Activated naive CD4-positive, alpha-beta T cell treated with anti-CD3 and anti-CD28 coated beads for 36 hours (primary cell): ENCODE measurements around the gene ALG6. TPM values are rescaled to one million over a fixed set of nuclear protein-coding genes. Genes with fewer than 3 reads are reported as not detected.
"Not testable (repeated sequence)": the region's sequence is repeated elsewhere in the genome, so short reads cannot be mapped to it uniquely, and the experiment has no call there.

Experiments
- CTCF ChIA-PET: fragments of 350-600 bp; sonication (Branson Sonifier 250); formaldehyde crosslinking; loops from one replicate; lab custom pipeline; 2021; ENCODE audit warnings: antibody characterized with exemption; lab: Charles Lee
- DNase-seq: peaks from one replicate; pipeline ENCODE4 v3.0.0-alpha.2; 2020
- H3K27ac Mint-ChIP-seq: one replicate; pipeline ENCODE4 v1.8.0; 2021; ENCODE audit warnings: mild to moderate bottlenecking, mixed read lengths
- H3K27me3 Mint-ChIP-seq: one replicate; pipeline ENCODE4 v1.8.0; 2021; ENCODE audit warnings: low read depth, mixed read lengths
- H3K36me3 Mint-ChIP-seq: one replicate; pipeline ENCODE4 v1.8.0; 2021; ENCODE audit warnings: low read depth, mixed read lengths
- H3K4me1 Mint-ChIP-seq: one replicate; pipeline ENCODE4 v1.8.0; 2021; ENCODE audit warnings: low read depth, mixed read lengths
- H3K4me3 Mint-ChIP-seq: one replicate; pipeline ENCODE4 v1.8.0; 2021; ENCODE audit warnings: mild to moderate bottlenecking, moderate library complexity, mixed read lengths
- H3K9me3 Mint-ChIP-seq: one replicate; pipeline ENCODE4 v1.8.0; 2021; ENCODE audit warnings: mixed read lengths
- intact Hi-C: fragments of 100-400 bp; cut with micrococcal nuclease; formaldehyde crosslinking; loops from one replicate; pipeline ENCODE4 v1.15.1; 2023
- total RNA-seq, 2 experiments: library from RNA; stranded (reverse); gene quantifications; one replicate each; pipeline ENCODE4 v1.2.3, GENCODE V29; 2021

Gene ALG6
- total RNA-seq, 2 experiments from 2014 or later: 11.0 to 13.5 TPM

DNA sequence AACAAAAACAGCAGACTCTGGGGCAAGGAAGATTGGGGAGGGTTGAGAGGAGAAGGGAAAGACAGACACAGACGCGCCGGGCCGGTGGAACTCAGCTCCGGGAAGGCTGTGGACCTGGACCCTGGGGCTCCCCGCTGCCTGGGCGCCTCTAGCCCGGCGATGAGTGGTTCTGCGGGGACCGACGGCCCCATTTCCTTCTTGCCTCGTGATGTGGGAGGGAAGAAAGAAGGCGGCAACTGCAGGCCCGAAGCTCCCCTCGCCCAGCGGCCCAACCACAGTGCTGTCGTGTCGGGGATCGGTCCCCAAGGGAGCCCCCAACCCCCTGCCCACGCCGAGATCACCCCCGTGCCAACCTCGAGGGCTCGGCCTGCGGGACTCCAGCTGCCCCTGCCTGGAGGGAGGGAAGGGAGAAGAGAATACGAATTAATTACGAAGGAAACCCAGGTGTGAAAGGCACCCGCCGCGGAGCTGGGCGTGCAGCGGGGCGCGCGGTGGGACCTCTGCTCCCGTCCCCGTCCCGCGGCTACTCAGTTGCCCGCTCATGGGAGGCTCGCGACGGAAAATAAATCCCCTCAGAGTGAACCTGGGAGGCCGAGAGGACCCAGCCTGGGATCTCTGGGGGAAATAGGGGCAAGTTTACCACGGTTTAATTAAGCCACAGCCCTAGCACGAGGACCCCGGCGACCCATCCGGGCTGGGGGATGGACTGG, 37.7 kb upstream of the ALG6 start:
- H3K27ac Mint-ChIP-seq: no peak overlapping the region
- H3K36me3 Mint-ChIP-seq: no peaks in the 10 kb centered on the region
- no peak for DNase-seq
- CTCF ChIA-PET: interaction anchor here (0.9 to 2.4 kb wide), 3 partner anchors 10 to 529 kb away, joined by 3 to 12 read pairs (median 3); no protein-coding TSS in a partner anchor
- peaks cover 75% of the 10 kb centered on the region for H3K27me3 Mint-ChIP-seq
- H3K9me3 Mint-ChIP-seq: no peaks in the 10 kb centered on the region
- intact Hi-C loops: loop anchor here (10.0 kb wide), 2 partner anchors 445 to 485 kb away; partner anchors contain the start of gene ROR1
- peaks cover 22% of the 10 kb centered on the region for H3K4me1 Mint-ChIP-seq
- peak overlapping the region; percentile 40 for H3K4me3 Mint-ChIP-seq

DNA sequence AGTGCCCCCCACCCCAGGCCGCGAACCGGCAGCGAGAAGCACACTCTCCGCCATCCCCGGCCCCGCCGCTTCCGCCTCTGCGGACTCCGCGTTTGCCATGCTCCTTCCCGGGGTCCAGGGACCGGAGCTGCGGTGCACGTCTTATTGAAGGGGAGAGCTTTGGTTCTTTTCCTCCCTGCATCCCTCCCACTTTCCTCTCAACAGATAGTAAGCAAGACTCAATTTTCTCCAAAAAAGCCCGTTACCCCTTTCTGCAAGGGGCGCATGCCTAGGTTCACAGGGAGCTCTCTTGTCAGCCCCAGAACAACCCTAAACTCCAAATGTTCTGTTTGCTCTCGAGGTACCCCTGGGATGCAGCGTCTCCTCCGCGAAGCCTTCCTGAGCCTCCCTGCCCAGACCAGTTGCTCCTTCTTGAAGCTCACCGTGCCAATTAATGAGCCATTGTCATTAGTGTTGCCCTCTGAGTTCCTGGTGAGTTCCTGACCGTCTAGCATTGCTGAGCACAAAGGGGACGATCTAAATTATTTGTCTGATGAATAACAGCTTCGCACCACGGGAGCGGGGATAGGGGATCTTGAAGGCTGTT, 37.0 kb upstream of the ALG6 start:
- Mint-ChIP-seq H3K4me3 (peak overlapping the region; percentile 10), H3K4me1 (peaks cover 22% of the 10 kb centered on the region), H3K36me3 (no peaks in the 10 kb centered on the region), H3K27ac (no peak overlapping the region), H3K27me3 (peaks cover 79% of the 10 kb centered on the region), H3K9me3 (no peaks in the 10 kb centered on the region)
- intact Hi-C loops: no loop called here
- CTCF ChIA-PET: interaction anchor here (0.9 to 2.4 kb wide), 4 partner anchors 11 to 529 kb away, joined by 3 to 12 read pairs (median 3); no protein-coding TSS in a partner anchor
- no peak for DNase-seq

DNA sequence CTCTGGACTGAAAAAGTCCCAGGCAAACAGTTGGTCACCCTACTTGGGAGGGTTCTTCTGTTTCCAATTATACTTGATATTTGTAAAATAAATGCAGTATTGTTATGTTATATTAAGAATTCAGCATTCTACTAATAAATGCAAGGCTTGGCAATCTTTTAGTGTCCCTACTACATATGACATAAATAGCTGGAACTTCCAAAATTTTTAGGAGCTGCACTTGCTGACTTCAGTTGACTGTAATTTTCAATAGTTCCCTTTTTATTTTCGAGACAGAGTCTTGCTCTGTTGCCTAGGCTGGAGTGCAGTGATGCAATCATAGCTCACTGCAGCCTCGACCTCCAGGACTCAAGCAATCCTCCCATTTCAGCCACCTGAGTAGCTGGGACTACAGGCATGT, 25.0 kb upstream of the ALG6 start:
- no peak for DNase-seq
- CTCF ChIA-PET: interaction anchor here (0.6 to 0.7 kb wide), 2 partner anchors 37 to 1423 kb away, joined by 3 read pairs; no protein-coding TSS in a partner anchor
- intact Hi-C loops: no loop called here
- Mint-ChIP-seq H3K4me3 (no peak overlapping the region), H3K36me3 (no peaks in the 10 kb centered on the region), H3K9me3 (no peaks in the 10 kb centered on the region), H3K27ac (no peak overlapping the region), H3K4me1 (no peaks in the 10 kb centered on the region), H3K27me3 (peaks cover 25% of the 10 kb centered on the region)

DNA sequence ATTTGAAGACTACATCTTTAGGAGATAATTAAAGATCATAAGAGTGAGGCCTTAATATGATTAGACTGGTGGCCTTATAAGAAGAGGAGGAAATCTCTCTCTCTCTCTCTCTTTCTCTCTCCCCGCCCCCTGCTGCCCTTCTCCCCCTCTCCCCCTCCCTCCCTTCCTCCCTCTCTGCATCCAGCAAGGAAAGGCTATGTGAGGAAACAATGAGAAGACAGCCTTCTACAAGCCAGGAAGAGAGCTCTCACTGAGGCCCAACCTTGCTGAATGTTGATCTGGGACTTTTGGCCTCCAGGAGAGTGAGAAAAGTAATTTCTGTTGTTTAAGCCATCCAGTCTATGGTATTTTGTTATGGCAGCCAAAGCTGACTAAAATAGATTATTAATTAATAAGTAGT, 23.5 kb upstream of the ALG6 start:
- Mint-ChIP-seq H3K4me3 (no peak overlapping the region), H3K27ac (no peak overlapping the region), H3K4me1 (no peaks in the 10 kb centered on the region), H3K9me3 (no peaks in the 10 kb centered on the region), H3K27me3 (peaks cover 23% of the 10 kb centered on the region), H3K36me3 (no peaks in the 10 kb centered on the region)
- intact Hi-C loops: no loop called here
- CTCF ChIA-PET: no interaction called here
- DNase-seq: no peak

DNA sequence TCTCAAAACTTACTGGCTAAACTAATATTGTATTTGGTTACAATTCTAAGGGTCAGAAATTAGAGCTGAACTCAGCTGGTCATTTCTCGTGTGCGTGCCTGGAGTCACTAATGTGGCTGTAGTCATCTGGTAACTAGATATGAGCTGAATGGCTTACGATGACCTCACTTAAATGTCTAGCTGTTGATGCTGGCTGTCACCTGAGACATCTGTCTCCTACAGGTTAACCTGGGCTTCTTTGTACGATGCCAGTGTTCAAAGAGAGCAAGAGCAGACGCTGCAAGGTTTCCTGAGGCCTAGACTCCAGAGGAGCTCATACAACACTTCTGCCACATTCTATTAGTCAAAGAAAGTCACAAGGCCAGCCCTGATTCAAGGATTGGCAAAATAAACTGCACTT, 17.1 kb upstream of the ALG6 start:
- CTCF ChIA-PET: interaction anchor here (0.6 kb wide), 1 partner anchor 14 kb away, joined by 4 read pairs; no protein-coding TSS in a partner anchor
- Mint-ChIP-seq H3K9me3 (no peaks in the 10 kb centered on the region), H3K4me1 (no peaks in the 10 kb centered on the region), H3K4me3 (no peak overlapping the region), H3K27ac (no peak overlapping the region), H3K36me3 (no peaks in the 10 kb centered on the region), H3K27me3 (peaks cover 20% of the 10 kb centered on the region)
- intact Hi-C loops: no loop called here
- DNase-seq: no peak

DNA sequence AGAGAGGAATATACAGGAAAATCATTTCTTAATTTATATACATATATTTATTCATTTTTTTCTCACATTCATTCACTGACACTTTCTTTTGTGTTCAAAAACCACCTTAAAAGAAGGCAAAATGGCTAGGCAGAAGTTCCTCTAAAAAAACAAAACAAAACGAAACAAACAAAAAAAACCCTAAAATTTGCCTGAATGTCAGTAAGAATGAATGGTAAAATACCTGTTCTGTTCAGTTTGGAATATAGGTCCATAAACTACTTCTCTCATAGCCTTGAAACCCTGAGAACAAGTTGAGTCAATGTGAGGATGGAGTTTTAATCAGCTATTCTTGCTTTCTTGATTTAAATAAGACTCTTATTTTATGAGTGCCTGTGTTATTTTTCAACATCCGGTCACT, 14.7 kb upstream of the ALG6 start:
- H3K4me1 Mint-ChIP-seq: no peaks in the 10 kb centered on the region
- intact Hi-C loops: no loop called here
- no peak overlapping the region for H3K27ac Mint-ChIP-seq
- no peaks in the 10 kb centered on the region for H3K36me3 Mint-ChIP-seq
- DNase-seq: no peak
- H3K27me3 Mint-ChIP-seq: peaks cover 16% of the 10 kb centered on the region
- H3K9me3 Mint-ChIP-seq: no peaks in the 10 kb centered on the region
- CTCF ChIA-PET: no interaction called here
- H3K4me3 Mint-ChIP-seq: no peak overlapping the region

DNA sequence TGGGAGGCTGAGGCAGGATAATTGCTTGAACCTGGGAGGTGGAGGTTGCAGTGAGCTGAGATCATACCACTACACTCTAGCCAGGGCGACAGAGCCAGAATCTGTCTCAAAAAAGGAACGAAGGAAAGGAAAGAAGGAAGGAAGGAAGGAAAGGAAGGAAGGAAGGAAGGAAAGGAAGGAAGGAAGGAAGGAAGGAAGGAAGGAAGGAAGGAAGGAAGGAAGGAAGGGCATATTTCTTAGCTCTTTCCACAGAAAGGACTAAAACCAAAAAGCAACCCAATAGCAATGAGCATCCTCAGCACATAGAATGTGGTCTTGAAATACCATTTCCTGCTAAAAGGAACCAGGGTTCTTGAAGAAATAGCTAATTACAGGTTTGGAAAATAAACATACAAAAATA, 11.2 kb upstream of the ALG6 start:
- CTCF ChIA-PET: interaction anchor here (0.6 to 1.2 kb wide), 3 partner anchors 29 to 632 kb away, joined by 3 to 5 read pairs (median 3); no protein-coding TSS in a partner anchor
- DNase-seq, H3K4me1 Mint-ChIP-seq, H3K36me3 Mint-ChIP-seq, H3K4me3 Mint-ChIP-seq, H3K27ac Mint-ChIP-seq, intact Hi-C loops, H3K9me3 Mint-ChIP-seq: not testable (repeated sequence)
- H3K27me3 Mint-ChIP-seq: peaks cover 26% of the 10 kb centered on the region

DNA sequence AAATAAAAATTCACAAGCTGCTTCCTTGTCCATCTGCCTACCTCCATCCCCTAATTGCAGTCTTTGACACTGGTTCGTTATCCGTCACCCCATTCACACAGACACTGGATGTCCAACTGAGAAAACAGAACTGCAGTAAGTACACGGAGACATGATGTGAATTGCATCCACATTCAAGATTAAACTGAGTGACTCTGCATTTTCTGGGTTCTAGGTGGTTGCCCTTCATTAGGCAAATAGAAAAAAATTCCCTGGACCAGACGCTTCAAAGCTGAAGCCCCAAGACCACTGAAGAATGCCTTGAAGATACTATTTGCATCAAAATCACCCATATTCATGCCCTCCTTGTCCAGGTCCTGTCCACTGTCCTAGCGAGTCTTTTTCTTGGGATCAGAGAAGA, 7.9 kb upstream of the ALG6 start:
- Mint-ChIP-seq H3K4me3 (no peak overlapping the region), H3K27ac (no peak overlapping the region), H3K9me3 (no peaks in the 10 kb centered on the region), H3K36me3 (no peaks in the 10 kb centered on the region), H3K27me3 (peaks cover 19% of the 10 kb centered on the region), H3K4me1 (no peaks in the 10 kb centered on the region)
- CTCF ChIA-PET: interaction anchor here (1.3 kb wide), 1 partner anchor 179 kb away, joined by 3 read pairs; no protein-coding TSS in a partner anchor
- intact Hi-C loops: no loop called here
- no peak for DNase-seq

DNA sequence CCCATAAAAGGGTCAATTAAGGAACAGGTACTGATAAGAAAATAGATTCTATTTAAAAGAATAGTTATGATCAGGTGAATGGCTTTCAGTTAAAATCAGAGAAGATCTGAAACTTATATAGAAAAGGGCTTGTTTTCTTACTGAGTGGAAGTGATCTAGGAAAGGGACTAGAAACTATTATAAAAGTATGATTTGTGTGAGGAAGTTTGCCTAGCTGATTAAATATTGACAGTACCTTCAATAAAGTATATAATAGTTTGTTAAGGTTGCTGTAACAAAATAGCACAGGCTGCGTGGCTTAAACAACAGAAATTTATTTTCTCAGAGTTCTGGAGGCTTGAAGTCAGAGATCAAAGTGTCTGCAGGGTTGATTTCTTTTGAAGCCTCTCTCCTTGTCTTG, 5.4 kb upstream of the ALG6 start:
- peaks cover 6% of the 10 kb centered on the region for H3K4me1 Mint-ChIP-seq
- peaks cover 13% of the 10 kb centered on the region for H3K27me3 Mint-ChIP-seq
- no peak overlapping the region for H3K27ac Mint-ChIP-seq
- no peak for DNase-seq
- no peaks in the 10 kb centered on the region for H3K9me3 Mint-ChIP-seq
- no peaks in the 10 kb centered on the region for H3K36me3 Mint-ChIP-seq
- CTCF ChIA-PET: no interaction called here
- H3K4me3 Mint-ChIP-seq: no peak overlapping the region
- intact Hi-C loops: no loop called here

DNA sequence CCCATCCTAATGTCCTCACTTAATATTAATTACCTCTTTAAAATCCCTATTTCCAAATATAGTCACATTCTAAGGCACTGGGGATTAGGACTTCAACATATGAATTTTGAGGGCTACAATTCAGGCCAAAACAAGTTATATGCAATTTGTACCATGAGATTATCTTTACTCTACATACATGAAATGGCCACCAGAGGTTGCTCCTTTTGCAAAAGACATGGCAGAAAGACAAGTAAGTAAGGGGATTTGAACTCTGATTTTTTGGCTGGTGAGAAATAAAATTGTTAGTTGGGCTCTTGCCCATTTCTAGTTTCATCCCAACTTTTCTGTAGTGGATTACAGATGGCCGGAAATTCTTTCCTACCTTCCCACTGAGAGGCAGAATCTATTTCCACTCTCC, 4.8 kb upstream of the ALG6 start:
- no peak overlapping the region for H3K27ac Mint-ChIP-seq
- H3K36me3 Mint-ChIP-seq: no peaks in the 10 kb centered on the region
- H3K4me3 Mint-ChIP-seq: no peak overlapping the region
- no peak for DNase-seq
- CTCF ChIA-PET: no interaction called here
- no peaks in the 10 kb centered on the region for H3K9me3 Mint-ChIP-seq
- H3K4me1 Mint-ChIP-seq: peaks cover 7% of the 10 kb centered on the region
- intact Hi-C loops: no loop called here
- H3K27me3 Mint-ChIP-seq: peaks cover 13% of the 10 kb centered on the region

DNA sequence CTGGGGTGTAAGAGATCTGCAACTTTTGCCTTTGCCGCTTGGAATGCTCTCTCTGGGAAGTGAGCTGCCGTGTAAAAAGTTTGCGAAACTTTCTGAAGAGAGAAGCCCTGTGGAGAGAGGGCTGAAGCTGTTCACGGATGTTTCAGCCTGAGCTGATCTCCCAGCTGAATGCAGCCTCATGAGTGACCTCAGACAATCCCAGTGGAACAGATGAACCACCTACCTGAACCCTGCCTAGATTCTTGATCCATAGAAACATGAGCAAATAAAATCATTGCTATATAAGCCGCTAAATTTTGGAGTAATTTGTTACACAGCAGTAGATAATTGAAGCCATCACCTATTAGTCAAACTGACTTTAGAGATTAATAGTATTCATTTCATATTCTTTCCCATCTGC, 4.4 kb upstream of the ALG6 start:
- Mint-ChIP-seq H3K4me1 (peaks cover 7% of the 10 kb centered on the region), H3K9me3 (no peaks in the 10 kb centered on the region), H3K36me3 (no peaks in the 10 kb centered on the region), H3K27me3 (peaks cover 13% of the 10 kb centered on the region), H3K4me3 (no peak overlapping the region), H3K27ac (no peak overlapping the region)
- DNase-seq: no peak
- CTCF ChIA-PET: no interaction called here
- intact Hi-C loops: no loop called here

DNA sequence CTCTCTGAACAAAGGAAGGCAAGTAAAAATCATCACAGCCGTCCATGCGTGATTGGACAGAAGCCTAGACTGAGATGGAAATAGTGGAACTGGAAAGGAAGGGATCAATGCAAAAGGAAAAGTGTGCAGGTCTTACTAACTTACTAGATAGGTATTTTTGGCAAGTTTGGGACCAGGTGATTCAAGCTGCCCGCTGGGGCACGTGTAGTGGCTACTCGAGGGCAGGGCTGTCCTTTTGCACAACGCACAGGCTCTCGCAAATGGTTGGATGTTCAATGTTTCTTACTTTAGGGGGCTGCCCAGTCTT, 566 bp upstream of the ALG6 start:
- H3K36me3 Mint-ChIP-seq: peaks cover 12% of the 10 kb centered on the region
- DNase-seq: no peak
- peaks cover 3% of the 10 kb centered on the region for H3K27me3 Mint-ChIP-seq
- CTCF ChIA-PET: no interaction called here
- H3K9me3 Mint-ChIP-seq: no peaks in the 10 kb centered on the region
- H3K4me3 Mint-ChIP-seq: peak overlapping the region; percentile 83
- peaks cover 21% of the 10 kb centered on the region for H3K4me1 Mint-ChIP-seq
- intact Hi-C loops: loop anchor here (1.0 to 5.0 kb wide), 6 partner anchors 44 to 930 kb away; partner anchors contain the start of genes ATG4C, EFCAB7, ITGB3BP and PGM1
- peak overlapping the region; percentile 52 for H3K27ac Mint-ChIP-seq
